Measurements from ENCODE around the gene BACH1.
"Not testable (repeated sequence)": the region's sequence is repeated elsewhere in the genome, so short reads cannot be mapped to it uniquely, and the experiment has no call there.

Gene BACH1

DNA sequence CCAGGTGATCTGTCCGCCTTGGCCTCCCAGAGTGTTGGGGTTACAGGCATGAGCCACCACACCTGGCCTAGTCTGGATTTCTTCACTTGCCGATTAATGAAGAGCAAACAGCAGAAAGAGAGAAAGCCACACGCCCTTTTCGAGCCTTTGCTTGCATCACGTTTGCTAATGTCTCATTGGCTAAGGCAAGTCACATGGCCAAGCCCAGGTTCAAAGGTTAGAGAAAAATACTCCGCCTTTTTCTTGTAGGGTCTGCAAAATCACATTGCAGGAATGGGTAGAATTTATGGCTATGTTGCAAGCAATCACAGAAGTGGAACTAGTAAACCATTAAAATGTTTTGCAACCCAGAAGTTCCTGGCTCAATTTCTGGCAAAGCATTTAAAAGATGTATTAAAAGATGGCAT is 26.8 kb upstream of the BACH1 start:
- no peak overlapping the region for H3K4me3 ChIP-seq (ENCODE audit: low read length)
- peak; percentile 61 for DNase-seq (ENCODE audit: low read depth)
- TF ChIP-seq CTCF (conservative IDR thresholded peaks at IDR 0.05; ENCODE audit: low read length) = no peak

- no peak overlapping the region for H3K4me3 ChIP-seq (ENCODE audit: low read length)
- no peak for DNase-seq (ENCODE audit: low read depth)
Observed at GRCh38 chr21:29277442-29277841, 21.3 kb upstream of the BACH1 start.

DNA sequence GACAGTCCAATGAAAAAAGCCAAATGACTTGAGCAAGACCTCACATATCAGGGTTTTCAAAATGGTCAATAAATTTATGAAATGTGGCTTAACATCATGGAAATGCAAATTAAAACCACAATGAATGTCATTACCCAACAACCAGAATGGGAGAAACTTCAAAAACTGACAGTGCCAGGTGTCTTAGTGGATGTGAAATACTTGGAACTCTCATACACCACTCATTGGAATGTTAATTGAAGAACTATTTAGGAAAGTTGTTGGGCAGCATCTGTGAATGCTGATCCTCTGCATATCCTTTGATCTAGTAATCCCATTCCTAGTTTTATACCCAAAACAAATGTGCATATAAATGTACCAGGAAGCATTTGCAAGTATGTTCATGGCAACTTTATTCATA is 19.2 kb upstream of the BACH1 start:
- peak; percentile 71 for DNase-seq (ENCODE audit: low read depth)
- TF ChIP-seq CTCF (conservative IDR thresholded peaks at IDR 0.05; ENCODE audit: low read length) = no peak
- H3K4me3 ChIP-seq (ENCODE audit: low read length) = no peak overlapping the region

More at GRCh38 chr21:29277442-29277841, 21.3 kb upstream of the BACH1 start:
- TF ChIP-seq CTCF (conservative IDR thresholded peaks at IDR 0.05; ENCODE audit: low read length) = no peak

DNA sequence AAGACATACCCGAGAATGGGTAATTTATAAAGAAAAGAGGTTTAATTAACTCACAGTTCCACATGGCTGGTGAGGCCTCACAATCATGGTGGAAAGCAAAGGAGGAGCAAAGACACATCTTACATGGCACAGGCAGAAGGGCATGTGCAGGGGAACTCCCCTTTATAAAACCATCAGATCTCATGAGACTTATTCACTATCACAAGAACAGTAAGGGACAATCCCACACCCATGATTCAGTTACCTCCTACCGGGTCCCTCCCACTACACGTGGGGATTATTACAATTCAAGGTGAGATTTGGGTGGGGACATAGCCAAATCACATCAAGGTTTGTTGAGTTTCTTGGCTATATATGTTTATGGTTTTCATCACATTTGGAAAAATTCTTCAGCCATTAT is 16.9 kb upstream of the BACH1 start:
- H3K4me3 ChIP-seq (ENCODE audit: low read length); DNase-seq (ENCODE audit: low read depth): not testable (repeated sequence)

DNA sequence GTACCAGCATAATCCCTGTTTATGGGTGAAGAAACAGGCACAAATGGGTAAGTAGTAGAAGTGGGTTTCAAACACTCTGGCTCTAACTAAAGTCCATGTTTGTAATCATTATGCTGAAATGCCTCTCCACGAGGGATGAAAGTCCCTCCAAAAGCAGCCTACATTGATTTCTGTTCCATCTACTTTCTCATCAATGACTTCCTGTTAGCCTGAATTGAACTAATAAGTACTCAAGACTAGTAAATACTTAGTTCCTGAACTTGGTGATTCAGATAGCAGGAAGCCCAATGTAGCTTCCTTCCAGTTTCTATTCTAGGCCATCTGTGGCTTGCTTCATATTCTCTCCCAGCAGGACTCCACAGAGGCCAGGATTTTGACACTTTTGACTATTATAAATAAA is 11.3 kb upstream of the BACH1 start:
- peak; percentile 53 for DNase-seq (ENCODE audit: low read depth)
- TF ChIP-seq CTCF (conservative IDR thresholded peaks at IDR 0.05; ENCODE audit: low read length) = no peak
- H3K4me3 ChIP-seq (ENCODE audit: low read length) = no peak overlapping the region

DNA sequence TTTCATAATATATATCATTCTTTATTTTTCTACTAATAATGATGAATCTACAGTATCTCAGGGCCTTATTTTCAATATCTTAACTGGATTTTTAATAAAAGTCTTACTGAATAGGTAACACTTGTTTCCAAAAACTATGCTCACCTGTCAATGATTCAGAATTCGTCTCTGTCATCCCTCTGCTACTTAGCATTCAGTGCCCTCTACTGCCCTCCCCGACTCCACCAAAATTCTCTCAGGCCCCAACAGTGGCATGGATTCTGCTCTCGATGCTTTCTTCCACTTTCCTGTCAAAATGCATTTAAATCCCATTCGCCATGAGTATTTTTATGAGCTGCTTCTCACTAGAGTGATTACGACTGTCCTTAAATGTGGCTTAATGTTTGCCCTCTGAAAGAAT is 10.5 kb upstream of the BACH1 start:
- DNase-seq (ENCODE audit: low read depth) = no peak
- no peak overlapping the region for H3K4me3 ChIP-seq (ENCODE audit: low read length)
- TF ChIP-seq CTCF (conservative IDR thresholded peaks at IDR 0.05; ENCODE audit: low read length) = no peak

- H3K4me3 ChIP-seq (ENCODE audit: low read length) = no peak overlapping the region
- no peak for DNase-seq (ENCODE audit: low read depth)
- TF ChIP-seq CTCF (conservative IDR thresholded peaks at IDR 0.05; ENCODE audit: low read length) = no peak
Observed at GRCh38 chr21:29289317-29289716, 9.4 kb upstream of the BACH1 start.

- no peak overlapping the region for H3K4me3 ChIP-seq (ENCODE audit: low read length)
- TF ChIP-seq CTCF (conservative IDR thresholded peaks at IDR 0.05; ENCODE audit: low read length) = no peak
- DNase-seq (ENCODE audit: low read depth) = no peak
Observed at GRCh38 chr21:29290240-29290639, 8.5 kb upstream of the BACH1 start.
